Uterus (tissue), 4 donors: ENCODE measurements around the gene KRT72. TPM values are rescaled to one million over a fixed set of nuclear protein-coding genes. Genes with fewer than 3 reads are reported as not detected.

Experiments
- DNase-seq, 2 donors: peaks; one replicate each; pipeline ENCODE4 v3.0.0-alpha.2; 2019 to 2020
- H3K27ac ChIP-seq, 2 donors: fragments of 200-600 bp; sonication (generic); 1 replicate in 1 of 2; 2 replicates in 1 of 2; pipeline ENCODE4 v1.5.1; 2016 to 2018
- H3K27me3 ChIP-seq, 2 donors: fragments of 200-600 bp; sonication (generic); one replicate each; pipeline ENCODE4 v1.5.1; 2018 to 2019; ENCODE audit warnings: control low read depth in 1 of 2
- H3K36me3 ChIP-seq, 2 donors: fragments of 200-600 bp; sonication (generic); one replicate each; pipeline ENCODE4 v1.5.1; 2019; ENCODE audit warnings: control low read depth in 1 of 2
- H3K4me1 ChIP-seq, 2 donors: fragments of 200-600 bp; sonication (generic); one replicate each; pipeline ENCODE4 v1.5.1; 2018 to 2019; ENCODE audit warnings: control low read depth in 1 of 2
- H3K4me3 ChIP-seq, 2 donors: fragments of 200-600 bp; sonication (generic); 1 replicate in 1 of 2; 2 replicates in 1 of 2; pipeline ENCODE4 v1.5.1; 2018 to 2019; ENCODE audit warnings: mild to moderate bottlenecking in 1 of 2
- H3K9me3 ChIP-seq, 2 donors: fragments of 200-600 bp; sonication (generic); one replicate each; pipeline ENCODE4 v1.5.1; 2019; ENCODE audit warnings: control low read depth in 1 of 2
- CTCF ChIP-seq, 4 experiments: fragments of 200-600 bp in 2 of 4; fragments of 450-650 bp in 2 of 4; sonication (generic) in 2 of 4; IDR thresholded peaks; one replicate each; pipeline ENCODE4 v1.5.1; 2016 to 2019; ENCODE audit warnings: antibody characterized with exemption in 4 of 4, mild to moderate bottlenecking in 2 of 4, moderate library complexity in 1 of 4
- POLR2A ChIP-seq, 2 donors: fragments of 450-650 bp; IDR thresholded peaks; one replicate each; pipeline ENCODE4 v1.6.1; 2016; ENCODE audit warnings: antibody characterized with exemption in 2 of 2, mild to moderate bottlenecking in 1 of 2, moderate library complexity in 1 of 2
- intact Hi-C: fragments of 100-400 bp; cut with DNase I; formaldehyde crosslinking; loops from one replicate; pipeline ENCODE4 v1.15.1; 2023; ENCODE audit warnings: low total_unique reads
- total RNA-seq, 4 donors: library from RNA; depleted of rRNA in 3 of 4; stranded (reverse); fragments of >200 nt in 3 of 4; gene quantifications; one replicate each; pipeline versions ENCODE4 v1.1.0 to v1.2.4, GENCODE V29; 2014 to 2023
- donor health status: DM: yes; HTN: yes; CAD: no.

The KRT72 gene
- total RNA-seq, 4 donors from 2014 or later, result 0.51 TPM; not detected in 3

GRCh38 chr12:52646613-52647012 is 45.4 kb upstream of the KRT72 start:
- intact Hi-C loops, result no loop called here
- TF ChIP-seq CTCF (IDR thresholded peaks at IDR 0.05) (no peak), POLR2A (IDR thresholded peaks at IDR 0.05) (no peak)
- Histone ChIP-seq H3K4me1 (no peaks in the 10 kb centered on the region), H3K9me3 (no peaks in the 10 kb centered on the region), H3K27me3 (no peaks in the 10 kb centered on the region), H3K4me3 (no peak overlapping the region), H3K36me3 (no peaks in the 10 kb centered on the region), H3K27ac (no peak overlapping the region)
- no peak for DNase-seq

- intact Hi-C loops, result no loop called here
- H3K4me1 ChIP-seq, result no peaks in the 10 kb centered on the region
- no peak for DNase-seq
- H3K4me3 ChIP-seq, result no peak overlapping the region
- H3K36me3 ChIP-seq, result no peaks in the 10 kb centered on the region
- H3K9me3 ChIP-seq, result no peaks in the 10 kb centered on the region
- TF ChIP-seq CTCF (IDR thresholded peaks at IDR 0.05) (no peak), POLR2A (IDR thresholded peaks at IDR 0.05) (no peak)
- no peaks in the 10 kb centered on the region for H3K27me3 ChIP-seq
- H3K27ac ChIP-seq, result no peak overlapping the region
Measured at GRCh38 chr12:52645982-52646381, 44.7 kb upstream of the KRT72 start.

- intact Hi-C loops, result no loop called here
- Histone ChIP-seq H3K9me3 (no peaks in the 10 kb centered on the region), H3K4me3 (no peak overlapping the region), H3K4me1 (no peaks in the 10 kb centered on the region), H3K36me3 (no peaks in the 10 kb centered on the region), H3K27me3 (no peaks in the 10 kb centered on the region), H3K27ac (no peak overlapping the region)
- no peak for DNase-seq
- TF ChIP-seq POLR2A (IDR thresholded peaks at IDR 0.05) (no peak), CTCF (IDR thresholded peaks at IDR 0.05) (no peak)
Measured at GRCh38 chr12:52645120-52645761, 44.0 kb upstream of the KRT72 start.

- H3K4me3 ChIP-seq, result no peak overlapping the region
Measured at GRCh38 chr12:52644078-52644415, 42.8 kb upstream of the KRT72 start.

More at GRCh38 chr12:52644078-52644415, 42.8 kb upstream of the KRT72 start:
- TF ChIP-seq POLR2A (IDR thresholded peaks at IDR 0.05) (no peak), CTCF (IDR thresholded peaks at IDR 0.05) (no peak)
- Histone ChIP-seq H3K9me3 (no peaks in the 10 kb centered on the region), H3K27me3 (no peaks in the 10 kb centered on the region), H3K27ac (no peak overlapping the region), H3K36me3 (no peaks in the 10 kb centered on the region), H3K4me1 (no peaks in the 10 kb centered on the region)
- DNase-seq, result no peak
- intact Hi-C loops, result no loop called here
